Neural crest cell (in vitro differentiated cells): Measurements from ENCODE around the gene PPP1R11. TPM values are rescaled to one million over a fixed set of nuclear protein-coding genes. Genes with fewer than 3 reads are reported as not detected.
"Not testable (repeated sequence)": the region's sequence is repeated elsewhere in the genome, so short reads cannot be mapped to it uniquely, and the experiment has no call there.

ENCODE experiments used
- DNase-seq: peaks from one replicate; pipeline ENCODE4 v3.0.0; 2021; ENCODE audit warnings: low read depth, mixed read lengths, low spot score
- H3K27ac Mint-ChIP-seq: one replicate; pipeline ENCODE4 v1.8.0; 2021; ENCODE audit warnings: mild to moderate bottlenecking, mixed read lengths; ENCODE audit not compliant: unreplicated experiment
- H3K27me3 Mint-ChIP-seq: 2 replicates; pipeline ENCODE4 v1.8.0; 2021; ENCODE audit warnings: low read depth, mild to moderate bottlenecking, mixed read lengths
- H3K36me3 Mint-ChIP-seq: 2 replicates; pipeline ENCODE4 v1.8.0; 2021; ENCODE audit warnings: low read depth, mild to moderate bottlenecking, mixed read lengths
- H3K4me1 Mint-ChIP-seq: 2 replicates; pipeline ENCODE4 v1.8.0; 2021; ENCODE audit warnings: mixed read lengths
- H3K4me3 Mint-ChIP-seq: one replicate; pipeline ENCODE4 v1.8.0; 2021; ENCODE audit warnings: mild to moderate bottlenecking, mixed read lengths
- H3K9me3 Mint-ChIP-seq: 2 replicates; pipeline ENCODE4 v1.8.0; 2021; ENCODE audit warnings: mixed read lengths
- CTCF ChIP-seq: fragments of 200-600 bp; sonication (generic); conservative IDR thresholded peaks from 2 replicates; pipeline ENCODE4 v1.5.0; 2021; ENCODE audit warnings: antibody characterized with exemption, mild to moderate bottlenecking
- long read RNA-seq: library from polyadenylated mRNA; unstranded; transcript quantifications from one replicate; pipeline ENCODE4 v2.0.0, GENCODE V29; 2020
- total RNA-seq: library from RNA; stranded (reverse); gene quantifications from 2 replicates; pipeline ENCODE4 v1.2.1, GENCODE V29; 2021

The PPP1R11 gene, protein sequence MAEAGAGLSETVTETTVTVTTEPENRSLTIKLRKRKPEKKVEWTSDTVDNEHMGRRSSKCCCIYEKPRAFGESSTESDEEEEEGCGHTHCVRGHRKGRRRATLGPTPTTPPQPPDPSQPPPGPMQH
- total RNA-seq, result 35.6 and 38.1 TPM in 2 replicates
- long read RNA-seq, partial matches to known transcripts, result 1 of 3 reads
- long read RNA-seq, other reads (novel, unspliced or antisense), result 0 of 3 reads

GRCh38 chr6:30066577-30067459 lies at the start of gene PPP1R11:
TSS of gene PPP1R11 (plus strand) at chr6:30067198. CDS start at chr6:30067411, 213 bp downstream.
- peak; percentile 91 for DNase-seq
- Mint-ChIP-seq H3K27ac (peak within 1 kb of the TSS; percentile 95), H3K9me3 (no peaks in the 10 kb centered on the region), H3K27me3 (peaks cover 36% of the 10 kb centered on the region), H3K36me3 (peaks cover 14% of the 10 kb centered on the region), H3K4me3 (peak within 1 kb of the TSS; percentile 96), H3K4me1 (peaks cover 39% of the 10 kb centered on the region)
- TF ChIP-seq CTCF, result no peak

- Mint-ChIP-seq H3K4me3 (no peak overlapping the region), H3K4me1 (no peaks in the 10 kb centered on the region), H3K27ac (no peak overlapping the region), H3K9me3 (no peaks in the 10 kb centered on the region), H3K27me3 (no peaks in the 10 kb centered on the region), H3K36me3 (peaks cover 5% of the 10 kb centered on the region)
- no peak for TF ChIP-seq CTCF
- no peak for DNase-seq
Observed at GRCh38 chr6:30019819-30020218, 47.2 kb upstream of the PPP1R11 start.

DNA sequence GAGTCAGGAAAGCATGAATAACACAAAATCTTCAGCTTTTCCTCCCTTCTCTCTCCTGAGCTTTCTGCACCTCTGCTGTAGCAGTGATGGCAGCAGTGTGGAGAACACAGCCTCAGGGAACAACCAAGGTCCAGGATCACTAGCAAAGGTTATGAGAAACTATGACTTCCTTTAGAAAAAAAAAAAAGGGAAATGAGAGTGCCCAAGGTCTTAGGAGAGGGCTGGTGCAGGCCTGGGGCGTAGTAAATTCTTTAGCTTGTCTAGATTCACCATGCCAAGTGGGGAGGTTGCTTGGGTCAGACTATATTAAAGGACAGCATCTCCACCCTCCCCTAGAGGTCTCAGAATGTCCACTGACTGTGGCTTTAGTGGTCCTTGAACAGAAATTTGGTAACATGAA lies 46.4 kb upstream of the PPP1R11 start:
- no peak overlapping the region for H3K4me3 Mint-ChIP-seq
- no peaks in the 10 kb centered on the region for H3K27me3 Mint-ChIP-seq
- H3K4me1 Mint-ChIP-seq, result no peaks in the 10 kb centered on the region
- H3K9me3 Mint-ChIP-seq, result no peaks in the 10 kb centered on the region
- TF ChIP-seq CTCF, result no peak
- H3K27ac Mint-ChIP-seq, result no peak overlapping the region
- H3K36me3 Mint-ChIP-seq, result peaks cover 5% of the 10 kb centered on the region
- DNase-seq, result no peak

- DNase-seq, result no peak
- peaks cover 5% of the 10 kb centered on the region for H3K36me3 Mint-ChIP-seq
- H3K4me1 Mint-ChIP-seq, result no peaks in the 10 kb centered on the region
- no peak for TF ChIP-seq CTCF
- no peaks in the 10 kb centered on the region for H3K27me3 Mint-ChIP-seq
- no peak overlapping the region for H3K27ac Mint-ChIP-seq
- peaks cover 2% of the 10 kb centered on the region for H3K9me3 Mint-ChIP-seq
- H3K4me3 Mint-ChIP-seq, result no peak overlapping the region
Observed at GRCh38 chr6:30022189-30022588, 44.8 kb upstream of the PPP1R11 start.

DNA sequence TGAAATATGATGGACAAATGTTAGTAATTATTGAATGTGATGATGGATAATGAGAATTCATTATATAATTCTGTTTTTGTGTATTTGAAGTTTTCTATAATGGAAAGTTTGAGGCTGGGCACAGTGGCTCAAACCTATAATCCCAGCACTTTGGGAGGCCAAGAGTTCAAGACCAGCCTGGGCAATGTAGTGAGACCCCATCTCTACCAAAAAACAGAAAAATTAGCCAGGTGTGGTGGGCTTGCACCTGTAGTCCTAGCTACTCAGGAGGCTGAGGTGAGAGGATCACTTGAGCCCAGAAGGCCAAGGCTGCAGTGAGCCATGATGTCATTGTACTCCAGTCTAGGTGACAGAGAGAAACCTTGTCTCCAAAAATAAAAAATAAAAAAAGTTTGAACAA lies 44.3 kb upstream of the PPP1R11 start:
- not testable (repeated sequence) for H3K27ac Mint-ChIP-seq, H3K4me1 Mint-ChIP-seq

GRCh38 chr6:30025186-30025585 lies 41.8 kb upstream of the PPP1R11 start:
- TF ChIP-seq CTCF, result no peak
- H3K9me3 Mint-ChIP-seq, result peaks cover 5% of the 10 kb centered on the region
- H3K27ac Mint-ChIP-seq, result no peak overlapping the region
- H3K4me1 Mint-ChIP-seq, result peaks cover 2% of the 10 kb centered on the region
- no peak for DNase-seq
- H3K36me3 Mint-ChIP-seq, result peaks cover 8% of the 10 kb centered on the region
- H3K27me3 Mint-ChIP-seq, result no peaks in the 10 kb centered on the region
- no peak overlapping the region for H3K4me3 Mint-ChIP-seq

More for the DNA sequence above, 44.3 kb upstream of the PPP1R11 start:
- H3K4me3 Mint-ChIP-seq, H3K36me3 Mint-ChIP-seq, H3K27me3 Mint-ChIP-seq, H3K9me3 Mint-ChIP-seq, DNase-seq: not testable (repeated sequence)
